Spleen (tissue), 11 donors: ENCODE measurements around the gene CCDC134. TPM values are rescaled to one million over a fixed set of nuclear protein-coding genes. Genes with fewer than 3 reads are reported as not detected.

Source experiments
- DNase-seq: peaks from one replicate; pipeline ENCODE4 v3.0.0-alpha.2; 2020
- H3K27ac ChIP-seq, 8 donors: fragments of 200-600 bp; sonication (generic) in 7 of 8; 1 replicate in 4 of 8; 2 replicates in 4 of 8; pipeline versions ENCODE4 v1.5.0 to v1.8.0; 2016 to 2021; ENCODE audit warnings: inconsistent platforms in 4 of 8, mild to moderate bottlenecking in 4 of 8, moderate library complexity in 1 of 8
- H3K27me3 ChIP-seq, 7 donors: fragments of 200-600 bp; sonication (generic) in 6 of 7; replicated peaks in 1 of 7; 1 replicate in 4 of 7; 2 replicates in 3 of 7; pipeline versions ENCODE4 v1.5.0 to v1.8.0; 2016 to 2021; ENCODE audit warnings: inconsistent platforms in 3 of 7, mild to moderate bottlenecking in 1 of 7
- H3K36me3 ChIP-seq, 6 donors: fragments of 200-600 bp; sonication (generic) in 5 of 6; 1 replicate in 4 of 6; 2 replicates in 2 of 6; pipeline versions ENCODE4 v1.5.0 to v1.8.0; 2016 to 2021; ENCODE audit warnings: inconsistent platforms in 2 of 6
- H3K4me1 ChIP-seq, 6 donors: fragments of 200-600 bp; sonication (generic) in 5 of 6; 1 replicate in 3 of 6; 2 replicates in 3 of 6; pipeline versions ENCODE4 v1.5.0 to v1.8.0; 2016 to 2021; ENCODE audit warnings: inconsistent platforms in 3 of 6
- H3K4me3 ChIP-seq, 8 donors: fragments of 200-600 bp; sonication (generic) in 7 of 8; 1 replicate in 4 of 8; 2 replicates in 4 of 8; pipeline versions ENCODE4 v1.5.0 to v1.8.0; 2016 to 2021; ENCODE audit warnings: inconsistent platforms in 4 of 8, mild to moderate bottlenecking in 4 of 8, moderate library complexity in 2 of 8
- H3K9me3 ChIP-seq, 8 donors: fragments of 200-600 bp; sonication (generic) in 7 of 8; 1 replicate in 4 of 8; 2 replicates in 4 of 8; pipeline versions ENCODE4 v1.5.0 to v1.8.0; 2016 to 2021; ENCODE audit warnings: inconsistent platforms in 4 of 8
- CTCF ChIP-seq, 11 experiments: fragments of 200-600 bp in 7 of 11; fragments of 450-650 bp in 4 of 11; sonication (generic) in 4 of 11; IDR thresholded peaks in 8 of 11; conservative IDR thresholded peaks in 3 of 11; 1 replicate in 7 of 11; 2 replicates in 4 of 11; pipeline versions ENCODE4 v1.4.0 to v1.8.0; 2016 to 2021; ENCODE audit warnings: antibody characterized with exemption in 11 of 11, inconsistent platforms in 4 of 11, mild to moderate bottlenecking in 1 of 11
- POLR2A ChIP-seq, 3 donors: fragments of 450-650 bp; IDR thresholded peaks; one replicate each; pipeline ENCODE4 v1.5.1; 2017; ENCODE audit warnings: antibody characterized with exemption in 3 of 3, mild to moderate bottlenecking in 1 of 3
- POLR2AphosphoS5 ChIP-seq, 3 donors: sonication (generic); formaldehyde crosslinking; IDR thresholded peaks; one replicate each; pipeline ENCODE4 v1.5.1; 2017; ENCODE audit warnings: antibody characterized with exemption in 3 of 3
- WGBS, 5 donors: extraction: QIAGEN DNeasy Blood & Tissue Kit in 3 of 5; methylation state at CpG; one replicate each; pipeline versions ENCODE4 v1.1.5 to v1.1.7; 2013 to 2018; 5-methylcytosine and 5-hydroxymethylcytosine counted together
- intact Hi-C: fragments of 100-400 bp; cut with DNase I; formaldehyde crosslinking; loops from one replicate; pipeline ENCODE4 v1.15.0; 2023; ENCODE audit warnings: low total_unique reads
- polyA plus RNA-seq, 3 donors: library from polyadenylated mRNA; stranded (reverse); fragments of 200-250 nt; gene quantifications; one replicate each; pipeline ENCODE4 v1.2.1, GENCODE V29; 2013
- total RNA-seq, 7 donors: library from RNA; depleted of rRNA in 3 of 7; stranded (reverse); fragments of >200 nt in 3 of 7; fragmentation: NEBNext Ultra II Directional in 4 of 7; extraction: Animal tissue kit (Norgen Biotek cat#: 25700) in 4 of 7; gene quantifications; one replicate each; pipeline versions ENCODE4 v1.1.0 to v1.2.1, GENCODE V29; 2016 to 2021
- donor health status: healthy with polysubstance abuse.
- donor health status: DM: no; HTN: no; CAD: no; lungs with moderate emphysema.
- donor health status: DM: no; HTN: no; CAD: no.
- donor health status: Bipolar disorder and iron deficiency.
- donor health status: healthy.
- donor health status: DM: no; HTN: no; CAD: no.
- donor health status: DM: yes; HTN: yes; CAD: no.

The CCDC134 gene
- total and polyA plus RNA-seq, 10 donors: 0.54 to 11.8 (median 9.3) TPM

DNA sequence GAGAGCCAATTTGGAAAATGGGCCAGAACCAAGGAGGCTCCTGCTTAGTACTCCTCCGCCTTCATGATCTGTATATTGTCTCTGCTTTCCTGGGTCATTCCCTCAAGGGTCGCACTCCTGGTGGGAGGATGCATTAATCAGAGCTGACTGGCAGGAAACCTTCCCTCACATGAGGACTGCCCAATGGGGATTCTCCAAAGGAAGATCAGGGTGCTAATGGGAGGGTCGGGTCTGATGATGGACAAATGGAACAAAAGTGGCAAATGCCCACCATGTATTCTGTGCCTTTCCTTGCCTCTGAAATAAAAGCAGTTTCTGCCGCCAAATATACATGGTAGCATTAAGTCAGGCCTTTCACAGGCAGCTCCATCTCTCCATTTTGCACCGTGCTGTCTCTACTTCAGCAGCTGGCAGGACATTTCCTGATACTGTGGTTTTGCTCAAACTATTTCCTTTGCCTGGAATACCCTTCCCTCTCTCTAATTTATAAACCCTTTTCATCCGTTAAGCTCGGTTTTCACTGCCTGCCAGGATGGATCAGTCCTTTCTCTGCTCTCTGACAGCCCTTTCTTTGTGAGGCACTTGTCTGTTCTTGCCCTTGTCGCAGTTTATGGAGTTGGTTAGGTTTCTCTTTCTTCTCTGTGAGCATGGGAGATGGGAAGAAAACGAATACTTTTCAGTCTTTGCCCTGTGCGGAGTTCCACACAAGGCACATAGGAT lies 45.9 kb downstream of the CCDC134 start:
- Histone ChIP-seq H3K4me3 (no peak overlapping the region), H3K27ac (peak overlapping the region in 1 of 8 donors; percentile 17), H3K27me3 (no peaks in the 10 kb centered on the region), H3K36me3 (peaks cover 0 to 21% (median 0%) of the 10 kb centered on the region in 6 donors), H3K9me3 (no peaks in the 10 kb centered on the region), H3K4me1 (peaks cover 14 to 86% (median 66%) of the 10 kb centered on the region in 6 donors)
- TF ChIP-seq CTCF (IDR thresholded peaks at IDR 0.05 in 8 of 11, conservative IDR thresholded peaks at IDR 0.05 in 3 of 11) (no peak), POLR2A (IDR thresholded peaks at IDR 0.05) (no peak), POLR2AphosphoS5 (IDR thresholded peaks at IDR 0.05) (no peak)
- DNase-seq: no peak
- WGBS, 5 donors: 62 to 72% (median 70%) methylated on average over 10 of the region's 10 CpGs
- intact Hi-C loops: no loop called here

DNA sequence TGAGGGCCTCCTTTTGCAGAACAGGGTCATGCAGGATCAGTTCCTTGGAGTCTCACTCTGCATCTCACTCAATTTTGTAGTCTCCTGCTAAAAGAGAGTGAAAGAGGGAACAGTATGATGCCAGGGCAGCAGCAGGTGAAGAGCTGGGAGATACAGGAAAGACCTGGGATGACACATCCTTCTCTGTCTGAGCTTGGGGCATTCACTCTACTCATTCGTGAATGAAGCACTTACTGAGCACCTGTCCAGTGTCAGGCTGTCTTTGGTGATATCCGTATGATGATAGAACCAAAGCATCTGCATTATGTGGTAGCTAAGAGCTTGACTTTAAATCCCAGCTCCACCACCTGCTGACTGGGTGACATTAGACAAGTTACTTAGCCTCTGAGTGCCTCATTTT lies 46.8 kb downstream of the CCDC134 start:
- Histone ChIP-seq H3K4me3 (no peak overlapping the region), H3K36me3 (peaks cover 0 to 21% (median 0%) of the 10 kb centered on the region in 6 donors), H3K27me3 (no peaks in the 10 kb centered on the region), H3K9me3 (no peaks in the 10 kb centered on the region), H3K27ac (no peak overlapping the region), H3K4me1 (peaks cover 14 to 80% (median 62%) of the 10 kb centered on the region in 6 donors)
- TF ChIP-seq POLR2A (IDR thresholded peaks at IDR 0.05) (no peak), POLR2AphosphoS5 (IDR thresholded peaks at IDR 0.05) (no peak), CTCF (IDR thresholded peaks at IDR 0.05 in 8 of 11, conservative IDR thresholded peaks at IDR 0.05 in 3 of 11) (no peak)
- no peak for DNase-seq
- 69 to 84% (median 74%) methylated on average over 2 of the region's 2 CpGs for WGBS, 5 donors
- intact Hi-C loops: no loop called here

- TF ChIP-seq POLR2A (IDR thresholded peaks at IDR 0.05) (no peak), CTCF (IDR thresholded peaks at IDR 0.05 in 8 of 11, conservative IDR thresholded peaks at IDR 0.05 in 3 of 11) (no peak), POLR2AphosphoS5 (IDR thresholded peaks at IDR 0.05) (no peak)
- H3K27ac ChIP-seq: peak overlapping the region in 3 of 8 donors; percentile 5 to 63 (median 39)
- intact Hi-C loops: no loop called here
- H3K9me3 ChIP-seq: no peaks in the 10 kb centered on the region
- DNase-seq: peak; percentile 85
- peaks cover 0 to 12% (median 0%) of the 10 kb centered on the region in 6 donors for H3K36me3 ChIP-seq
- no peak overlapping the region for H3K4me3 ChIP-seq
- no peaks in the 10 kb centered on the region for H3K27me3 ChIP-seq
- H3K4me1 ChIP-seq: peaks cover 14 to 76% (median 54%) of the 10 kb centered on the region in 6 donors
- 24 to 54% (median 46%) methylated on average over 5 of the region's 5 CpGs for WGBS, 5 donors
Measured at GRCh38 chr22:41848468-41848867, 48.0 kb downstream of the CCDC134 start.

DNA sequence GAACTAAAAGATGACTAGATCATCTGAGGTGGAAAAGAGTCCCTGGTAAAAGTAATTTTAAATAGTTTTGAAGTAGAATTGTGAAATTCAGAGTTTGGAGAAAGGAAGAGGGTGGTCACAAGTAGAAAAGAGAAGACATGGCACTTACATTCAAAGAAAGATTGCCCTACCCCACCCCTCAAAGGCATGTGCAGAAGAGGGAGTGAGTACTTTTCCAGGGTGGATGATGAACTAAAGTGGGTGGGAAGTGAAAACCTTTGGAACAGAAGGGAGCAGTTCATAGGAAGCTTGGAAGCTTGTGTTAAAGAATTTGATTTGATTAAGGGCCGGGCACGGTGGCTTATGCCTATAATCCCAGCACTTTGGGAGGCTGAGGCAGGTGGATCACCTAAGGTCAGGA lies 56.0 kb downstream of the CCDC134 start:
- Histone ChIP-seq H3K27ac (peak overlapping the region in 2 of 8 donors; percentile 52 to 91), H3K27me3 (no peaks in the 10 kb centered on the region)

More for the DNA sequence above, 56.0 kb downstream of the CCDC134 start:
- no peak for DNase-seq
- intact Hi-C loops: loop anchor here (2.0 kb wide), 1 partner anchor 158 kb away; the partner anchor contains the start of gene MEI1
- Histone ChIP-seq H3K4me3 (no peak overlapping the region), H3K9me3 (no peaks in the 10 kb centered on the region), H3K36me3 (peaks cover 0 to 6% (median 0%) of the 10 kb centered on the region in 6 donors), H3K4me1 (peaks cover 21 to 84% (median 48%) of the 10 kb centered on the region in 6 donors)
- WGBS, 5 donors: 90 to 100% (median 95%) methylated on average over 2 of the region's 2 CpGs
- TF ChIP-seq CTCF (IDR thresholded peaks at IDR 0.05 in 8 of 11, conservative IDR thresholded peaks at IDR 0.05 in 3 of 11): no peak
- no peak for TF ChIP-seq POLR2AphosphoS5 (IDR thresholded peaks at IDR 0.05)
- no peak for TF ChIP-seq POLR2A (IDR thresholded peaks at IDR 0.05)
